Stomach (tissue), 9 donors: Measurements from ENCODE around the gene SMAD3. TPM values are rescaled to one million over a fixed set of nuclear protein-coding genes. Genes with fewer than 3 reads are reported as not detected.

Experiments used
- DNase-seq, 2 donors: peaks; one replicate each; pipeline versions ENCODE4 v3.0.0 to v3.0.0-alpha.2; 2013 to 2019
- H3K27ac ChIP-seq, 5 donors: fragments of 200-600 bp in 4 of 5; sonication (generic) in 4 of 5; one replicate each; pipeline ENCODE4 v1.5.1; 2013 to 2019; ENCODE audit warnings: mild to moderate bottlenecking in 1 of 5, moderate library complexity in 1 of 5
- H3K27me3 ChIP-seq, 3 donors: fragments of 200-600 bp; sonication (generic); one replicate each; pipeline ENCODE4 v1.5.1; 2017 to 2019; ENCODE audit warnings: mixed run types in 1 of 3
- H3K36me3 ChIP-seq, 4 donors: fragments of 200-600 bp; sonication (generic); 1 replicate in 3 of 4; 2 replicates in 1 of 4; pipeline ENCODE4 v1.5.1; 2016 to 2019
- H3K4me1 ChIP-seq, 4 donors: fragments of 200-600 bp; sonication (generic); one replicate each; pipeline ENCODE4 v1.5.1; 2016 to 2019
- H3K4me3 ChIP-seq, 4 donors: fragments of 200-600 bp; sonication (generic) in 3 of 4; one replicate each; pipeline ENCODE4 v1.5.1; 2016 to 2019; ENCODE audit warnings: mild to moderate bottlenecking in 1 of 4
- H3K9me3 ChIP-seq, 4 donors: fragments of 200-600 bp; sonication (generic); one replicate each; pipeline ENCODE4 v1.5.1; 2016 to 2019
- EP300 ChIP-seq: sonication (generic); formaldehyde crosslinking; IDR thresholded peaks from one replicate; pipeline ENCODE4 v1.6.1; 2017; ENCODE audit warnings: antibody characterized with exemption
- POLR2A ChIP-seq, 4 donors: fragments of 450-650 bp; IDR thresholded peaks; one replicate each; pipeline ENCODE4 v1.6.1; 2016; ENCODE audit warnings: antibody characterized with exemption in 4 of 4, control low read depth in 2 of 4, mild to moderate bottlenecking in 1 of 4, moderate library complexity in 1 of 4
- POLR2AphosphoS5 ChIP-seq, 3 donors: sonication (generic); formaldehyde crosslinking; IDR thresholded peaks; one replicate each; pipeline ENCODE4 v1.6.1; 2016; ENCODE audit warnings: antibody characterized with exemption in 3 of 3
- WGBS, 5 donors: extraction: QIAGEN DNeasy Blood & Tissue Kit in 3 of 5; methylation state at CpG; one replicate each; pipeline versions ENCODE4 v1.1.5 to v1.1.7; 2013 to 2018; 5-methylcytosine and 5-hydroxymethylcytosine counted together
- intact Hi-C: fragments of 100-400 bp; cut with DNase I; formaldehyde crosslinking; loops from one replicate; pipeline ENCODE4 v1.15.1; 2023; ENCODE audit warnings: low total_unique reads
- polyA plus RNA-seq, 3 donors: library from polyadenylated mRNA; stranded (reverse); fragments of 200-250 nt; gene quantifications; one replicate each; pipeline ENCODE4 v1.2.3, GENCODE V29; 2013
- total RNA-seq, 5 donors: library from RNA; depleted of rRNA; stranded (reverse); fragments of >200 nt; gene quantifications; one replicate each; pipeline versions ENCODE4 v1.1.0 to v1.2.3, GENCODE V29; 2014 to 2016
- TF ChIP-seq, protein P1 (sequence below), 7 experiments: fragments of 450-650 bp in 4 of 7; fragments of 200-600 bp in 3 of 7; sonication (generic) in 3 of 7; IDR thresholded peaks; one replicate each; pipeline ENCODE4 v1.5.1; 2016 to 2019; ENCODE audit warnings: antibody characterized with exemption in 7 of 7, control low read depth in 2 of 7, mild to moderate bottlenecking in 1 of 7
- donor health status: healthy with polysubstance abuse.
- donor health status: Bipolar disorder and iron deficiency.
- donor health status: healthy.

Gene SMAD3
- total and polyA plus RNA-seq, 8 donors, result 6.8 to 103 (median 27.5) TPM

DNA sequence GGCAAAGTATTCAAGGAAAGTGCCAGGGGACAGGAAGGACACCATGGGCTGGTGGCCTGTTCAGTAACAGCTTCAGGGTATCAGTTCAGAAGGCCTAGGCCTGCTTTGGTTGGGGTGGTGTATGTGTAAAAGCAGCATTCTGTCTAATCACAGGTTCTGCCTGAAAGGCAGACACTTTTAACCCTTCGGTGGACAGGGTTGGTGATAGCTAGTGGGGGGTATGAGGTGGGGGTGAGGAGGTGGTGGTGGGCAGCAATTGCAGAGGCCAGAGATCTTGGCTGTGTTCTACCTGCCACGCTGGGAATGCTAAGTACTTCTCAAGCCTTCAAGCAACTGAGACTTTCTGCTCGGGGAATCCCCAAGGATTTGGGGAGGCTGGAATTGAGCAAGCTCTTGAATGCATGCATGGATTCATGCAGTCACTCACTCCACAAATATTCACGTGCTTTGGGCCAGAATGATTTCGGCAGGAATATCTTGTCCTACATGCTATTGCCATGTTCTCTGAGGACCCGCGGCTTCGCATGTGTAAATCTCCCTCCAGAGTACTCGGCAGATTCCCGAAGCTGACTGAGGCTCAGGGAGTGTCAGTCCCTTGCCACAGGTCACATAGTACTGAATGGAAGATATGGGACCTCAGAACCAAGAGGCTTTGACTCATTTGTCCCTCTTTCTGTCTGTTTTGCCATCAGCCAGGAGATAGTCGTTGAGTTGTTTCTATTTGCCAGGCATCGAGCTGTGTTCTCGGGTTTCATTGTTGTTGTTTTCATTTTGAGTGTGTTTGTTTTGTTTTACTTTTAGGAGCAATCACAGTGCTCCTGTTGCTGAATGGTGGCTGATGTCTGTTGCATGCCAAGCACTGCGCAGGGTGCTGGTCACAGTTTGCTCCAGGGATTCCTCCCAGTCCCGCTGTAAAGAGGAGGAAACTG is 65.5 kb downstream of the SMAD3 start:
- Histone ChIP-seq H3K27ac (peak overlapping the region in 2 of 5 donors; percentile 13 to 43), H3K27me3 (no peaks in the 10 kb centered on the region), H3K36me3 (no peaks in the 10 kb centered on the region), H3K4me3 (no peak overlapping the region), H3K9me3 (no peaks in the 10 kb centered on the region), H3K4me1 (peaks cover 53 to 89% (median 78%) of the 10 kb centered on the region in 4 donors)
- intact Hi-C loops, result no loop called here
- TF ChIP-seq, protein P1, sequence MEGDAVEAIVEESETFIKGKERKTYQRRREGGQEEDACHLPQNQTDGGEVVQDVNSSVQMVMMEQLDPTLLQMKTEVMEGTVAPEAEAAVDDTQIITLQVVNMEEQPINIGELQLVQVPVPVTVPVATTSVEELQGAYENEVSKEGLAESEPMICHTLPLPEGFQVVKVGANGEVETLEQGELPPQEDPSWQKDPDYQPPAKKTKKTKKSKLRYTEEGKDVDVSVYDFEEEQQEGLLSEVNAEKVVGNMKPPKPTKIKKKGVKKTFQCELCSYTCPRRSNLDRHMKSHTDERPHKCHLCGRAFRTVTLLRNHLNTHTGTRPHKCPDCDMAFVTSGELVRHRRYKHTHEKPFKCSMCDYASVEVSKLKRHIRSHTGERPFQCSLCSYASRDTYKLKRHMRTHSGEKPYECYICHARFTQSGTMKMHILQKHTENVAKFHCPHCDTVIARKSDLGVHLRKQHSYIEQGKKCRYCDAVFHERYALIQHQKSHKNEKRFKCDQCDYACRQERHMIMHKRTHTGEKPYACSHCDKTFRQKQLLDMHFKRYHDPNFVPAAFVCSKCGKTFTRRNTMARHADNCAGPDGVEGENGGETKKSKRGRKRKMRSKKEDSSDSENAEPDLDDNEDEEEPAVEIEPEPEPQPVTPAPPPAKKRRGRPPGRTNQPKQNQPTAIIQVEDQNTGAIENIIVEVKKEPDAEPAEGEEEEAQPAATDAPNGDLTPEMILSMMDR (IDR thresholded peaks at IDR 0.05), result no peak
- no peak for TF ChIP-seq EP300
- no peak for TF ChIP-seq POLR2AphosphoS5 (IDR thresholded peaks at IDR 0.05)
- no peak for TF ChIP-seq POLR2A (IDR thresholded peaks at IDR 0.05)
- 71 to 78% (median 76%) methylated on average over 12 to 15 of the region's 15 CpGs for whole genome bisulfite sequencing, 5 donors
- DNase-seq, result no peak

DNA sequence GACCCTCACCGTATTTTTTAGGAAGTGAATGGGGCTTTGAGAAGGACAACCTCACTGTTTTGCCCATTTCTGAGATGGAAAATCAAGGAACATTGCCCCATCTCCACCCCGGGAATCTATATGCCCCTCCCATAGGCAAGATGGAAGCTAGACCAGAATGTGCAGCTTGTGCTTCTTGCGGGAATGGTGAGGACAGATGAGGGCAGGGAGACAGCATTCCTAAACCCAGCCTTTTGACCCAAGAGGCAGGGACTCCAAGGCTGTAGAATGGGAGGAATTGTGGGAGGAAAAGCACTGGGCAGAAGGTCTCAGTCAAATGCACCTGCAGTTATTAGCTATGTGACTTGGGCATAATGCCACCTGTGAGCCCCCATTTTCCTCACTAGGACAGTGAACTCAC is 66.9 kb downstream of the SMAD3 start:
- no peak for TF ChIP-seq EP300
- no peak for TF ChIP-seq POLR2A (IDR thresholded peaks at IDR 0.05)
- TF ChIP-seq, protein P1 (IDR thresholded peaks at IDR 0.05), result no peak
- TF ChIP-seq POLR2AphosphoS5 (IDR thresholded peaks at IDR 0.05), result no peak
- Histone ChIP-seq H3K27me3 (no peaks in the 10 kb centered on the region), H3K36me3 (no peaks in the 10 kb centered on the region), H3K27ac (peak overlapping the region in 1 of 5 donors; percentile 21), H3K4me3 (no peak overlapping the region), H3K9me3 (no peaks in the 10 kb centered on the region), H3K4me1 (peaks cover 44 to 89% (median 73%) of the 10 kb centered on the region in 4 donors)
- intact Hi-C loops, result no loop called here
- DNase-seq, result no peak
- WGBS, 5 donors, result 75 to 88% (median 80%) methylated on average over 3 of the region's 3 CpGs

DNA sequence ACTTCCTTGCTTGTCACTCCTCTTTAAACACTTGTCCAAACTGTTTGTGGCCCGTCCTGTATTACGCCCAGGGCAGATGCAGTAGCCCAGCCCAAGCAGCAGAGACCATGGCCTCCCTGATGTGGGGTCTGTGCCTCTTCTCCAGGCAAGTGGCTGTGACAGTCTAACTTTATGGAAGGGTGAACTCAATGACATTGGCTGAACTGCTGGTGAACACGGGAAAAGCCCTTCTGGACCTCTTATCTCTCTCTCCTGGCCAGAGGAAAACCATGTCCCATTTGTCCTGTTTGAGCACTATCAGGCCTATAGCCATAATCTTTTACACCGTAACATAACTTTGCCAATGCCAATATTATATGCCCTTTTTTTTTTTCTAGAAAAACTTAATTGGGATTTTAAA is 67.6 kb downstream of the SMAD3 start:
- peaks cover 50 to 89% (median 73%) of the 10 kb centered on the region in 4 donors for H3K4me1 ChIP-seq
- 48 to 73% (median 51%) methylated on average over 4 of the region's 4 CpGs for WGBS, 5 donors
- no peaks in the 10 kb centered on the region for H3K27me3 ChIP-seq
- peak overlapping the region in 4 of 5 donors; percentile 21 to 89 (median 59) for H3K27ac ChIP-seq
- intact Hi-C loops, result no loop called here
- H3K9me3 ChIP-seq, result no peaks in the 10 kb centered on the region
- no peak overlapping the region for H3K4me3 ChIP-seq
- DNase-seq, result no peak
- TF ChIP-seq POLR2A (IDR thresholded peaks at IDR 0.05) (no peak), EP300 (no peak), POLR2AphosphoS5 (IDR thresholded peaks at IDR 0.05) (no peak)
- TF ChIP-seq, protein P1 (IDR thresholded peaks at IDR 0.05), result no peak
- H3K36me3 ChIP-seq, result no peaks in the 10 kb centered on the region

DNA sequence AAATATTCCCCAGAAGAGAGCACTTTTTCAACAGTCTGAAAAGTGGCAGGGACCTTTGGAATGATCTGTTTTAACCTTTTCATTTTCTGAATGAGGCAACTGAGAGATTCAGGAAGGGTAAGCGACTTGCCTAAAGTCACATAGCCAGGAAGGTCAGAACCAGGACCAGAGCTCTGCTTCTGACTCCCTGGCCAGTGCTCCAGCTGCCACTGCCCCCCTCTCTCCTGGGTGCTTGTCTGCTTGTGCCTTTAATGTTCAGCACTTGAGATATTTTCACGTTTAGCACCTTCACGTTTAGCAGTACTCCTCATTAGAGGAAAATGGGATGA is 68.3 kb downstream of the SMAD3 start:
- TF ChIP-seq, protein P1 (IDR thresholded peaks at IDR 0.05), result no peak
- TF ChIP-seq POLR2A (IDR thresholded peaks at IDR 0.05) (no peak), POLR2AphosphoS5 (IDR thresholded peaks at IDR 0.05) (no peak), EP300 (no peak)
- 41 to 60% (median 51%) methylated on average over 3 of the region's 3 CpGs for WGBS, 5 donors
- DNase-seq, result no peak
- H3K27me3 ChIP-seq, result no peaks in the 10 kb centered on the region
- H3K4me1 ChIP-seq, result peaks cover 57 to 89% (median 76%) of the 10 kb centered on the region in 4 donors
- H3K27ac ChIP-seq, result peak overlapping the region; percentile 77 to 89 (median 83)
- no peaks in the 10 kb centered on the region for H3K9me3 ChIP-seq
- H3K4me3 ChIP-seq, result no peak overlapping the region
- H3K36me3 ChIP-seq, result no peaks in the 10 kb centered on the region
- intact Hi-C loops, result no loop called here
